Naive thymus-derived CD4-positive, alpha-beta T cell (primary cell): ENCODE measurements around the gene RABEP1. TPM values are rescaled to one million over a fixed set of nuclear protein-coding genes. Genes with fewer than 3 reads are reported as not detected.
"Not testable (repeated sequence)": the region's sequence is repeated elsewhere in the genome, so short reads cannot be mapped to it uniquely, and the experiment has no call there.

Source experiments
- ATAC-seq: fragments of 150-1000 bp; cut with Tn5 transposase; 2 replicates; pipeline ENCODE4 v1.10.0; 2021; ENCODE audit warnings: mild to moderate bottlenecking, moderate library complexity
- CTCF ChIA-PET: fragments of 350-600 bp; sonication (Branson Sonifier 250); formaldehyde crosslinking; loops from one replicate; lab custom pipeline; 2021; ENCODE audit warnings: antibody characterized with exemption; lab: Charles Lee
- POLR2A ChIA-PET: fragments of 350-600 bp; sonication (Branson Sonifier 250); formaldehyde crosslinking; loops from one replicate; lab custom pipeline; 2021; ENCODE audit warnings: antibody characterized with exemption, inconsistent platforms; lab: Charles Lee
- DNase-seq, 9 donors: peaks; one replicate each; pipeline versions ENCODE4 v3.0.0 to v3.0.0-alpha.2; 2020 to 2022; ENCODE audit warnings: mixed read lengths in 1 of 9
- H3K27ac ChIP-seq: one replicate; pipeline ENCODE4 v1.7.0; 2013; ENCODE audit warnings: mild to moderate bottlenecking, low read depth, low read length, moderate library complexity
- H3K27me3 ChIP-seq, 2 donors: one replicate each; pipeline ENCODE4 v1.7.0; 2013; ENCODE audit warnings: low read length in 2 of 2, mild to moderate bottlenecking in 2 of 2, moderate library complexity in 2 of 2; ENCODE audit not compliant: control insufficient read depth in 2 of 2, insufficient read depth in 2 of 2
- H3K36me3 ChIP-seq, 3 experiments: 1 replicate in 2 of 3; 2 replicates in 1 of 3; pipeline ENCODE4 v1.7.0; 2013; ENCODE audit warnings: low read length in 3 of 3, mild to moderate bottlenecking in 3 of 3, moderate library complexity in 1 of 3; ENCODE audit not compliant: insufficient read depth in 3 of 3, control insufficient read depth in 2 of 3
- H3K4me1 ChIP-seq, 2 donors: one replicate each; pipeline ENCODE4 v1.7.0; 2013; ENCODE audit warnings: low read length in 2 of 2, mild to moderate bottlenecking in 2 of 2, moderate library complexity in 1 of 2; ENCODE audit not compliant: control insufficient read depth in 2 of 2, insufficient read depth in 2 of 2
- H3K4me3 ChIP-seq: 2 replicates; pipeline ENCODE4 v1.7.0; 2013; ENCODE audit warnings: mild to moderate bottlenecking, low read length
- H3K9me3 ChIP-seq, 3 experiments: 1 replicate in 2 of 3; 2 replicates in 1 of 3; pipeline ENCODE4 v1.7.0; 2013; ENCODE audit warnings: low read length in 3 of 3; ENCODE audit not compliant: control insufficient read depth in 2 of 3
- H3K27ac Mint-ChIP-seq, 9 donors: one replicate each; pipeline ENCODE4 v1.8.0; 2020 to 2022; ENCODE audit warnings: mixed read lengths in 9 of 9, mild to moderate bottlenecking in 8 of 9, moderate library complexity in 5 of 9, inconsistent platforms in 2 of 9
- H3K27me3 Mint-ChIP-seq, 5 donors: one replicate each; pipeline ENCODE4 v1.8.0; 2021 to 2022; ENCODE audit warnings: mixed read lengths in 5 of 5, mild to moderate bottlenecking in 1 of 5
- H3K36me3 Mint-ChIP-seq, 5 donors: one replicate each; pipeline ENCODE4 v1.8.0; 2020 to 2022; ENCODE audit warnings: mixed read lengths in 5 of 5, mild to moderate bottlenecking in 3 of 5, inconsistent platforms in 1 of 5
- H3K4me1 Mint-ChIP-seq, 7 donors: one replicate each; pipeline ENCODE4 v1.8.0; 2020 to 2022; ENCODE audit warnings: mixed read lengths in 7 of 7, mild to moderate bottlenecking in 3 of 7, inconsistent platforms in 1 of 7
- H3K4me3 Mint-ChIP-seq, 10 donors: one replicate each; pipeline ENCODE4 v1.8.0; 2020 to 2022; ENCODE audit warnings: mild to moderate bottlenecking in 10 of 10, mixed read lengths in 10 of 10, moderate library complexity in 6 of 10, inconsistent platforms in 2 of 10
- H3K9me3 Mint-ChIP-seq, 11 donors: one replicate each; pipeline ENCODE4 v1.8.0; 2020 to 2022; ENCODE audit warnings: mixed read lengths in 11 of 11, mild to moderate bottlenecking in 4 of 11, inconsistent platforms in 1 of 11, moderate library complexity in 1 of 11
- intact Hi-C, 2 donors: fragments of 100-400 bp; cut with micrococcal nuclease; formaldehyde crosslinking; loops; one replicate each; pipeline ENCODE4 v1.15.1; 2023
- polyA plus RNA-seq, 2 donors: library from polyadenylated mRNA; unstranded; fragments of 300-500 nt; fragmentation: Illumina TruSeq; gene quantifications; one replicate each; pipeline ENCODE4 v1.2.3, GENCODE V29; 2021
- total RNA-seq, 6 experiments: library from RNA in 5 of 6; stranded (reverse) in 5 of 6; gene quantifications; 1 replicate in 5 of 6; 2 replicates in 1 of 6; pipeline ENCODE4 v1.2.3 and lab custom pipeline; 2021 to 2026

RABEP1 gene
- total RNA-seq, result 10 to 100 TPM; 37.3 to 58.5 (median 44.6) TPM
- polyA plus RNA-seq, result 10 to 100 TPM; 26.2 to 35.9 TPM
- total RNA-seq (lab: John Stamatoyannopoulos, UW), result 109 reads per million, percentile 86 among the genes with 10 or more reads in this experiment

GRCh38 chr17:5281814-5282641 is at the start of gene RABEP1:
Gene RABEP1, plus strand, starts transcription at chr17:5282284. Its CDS starts 203 bp downstream, at chr17:5282487.
- peak within 1 kb of the TSS; percentile 64 to 93 (median 88) for H3K27ac Mint-ChIP-seq
- Histone ChIP-seq H3K27me3 (no peaks in the 10 kb centered on the region), H3K27ac (peak within 1 kb of the TSS; percentile 86), H3K36me3 (peaks cover 0 to 4% (median 0%) of the 10 kb centered on the region in 3 experiments), H3K4me1 (peaks cover 16 to 25% of the 10 kb centered on the region in 2 donors), H3K9me3 (no peaks in the 10 kb centered on the region), H3K4me3 (peak within 1 kb of the TSS; percentile 54)
- ATAC-seq, result peak; percentile 94
- CTCF ChIA-PET, result interaction anchor here (0.8 to 1.2 kb wide), 2 partner anchors 28 to 83 kb away, joined by 3 read pairs; no protein-coding TSS in a partner anchor
- intact Hi-C loops, result loop anchor here (1.0 to 2.0 kb wide), 8 partner anchors 17 to 572 kb away; partner anchors contain the start of genes C1QBP (in 2 of the 2), ARRB2 (in 1 of the 2) and NUP88 (in 1 of the 2)
- H3K4me1 Mint-ChIP-seq, result peaks cover 24 to 47% (median 37%) of the 10 kb centered on the region in 7 donors
- peak within 1 kb of the TSS; percentile 72 to 95 (median 88) for H3K4me3 Mint-ChIP-seq
- H3K36me3 Mint-ChIP-seq, result peaks cover 0 to 9% (median 0%) of the 10 kb centered on the region in 5 donors
- peak; percentile 88 to 98 (median 92) for DNase-seq
- H3K9me3 Mint-ChIP-seq, result peaks cover 0 to 2% (median 0%) of the 10 kb centered on the region in 11 donors
- H3K27me3 Mint-ChIP-seq, result no peaks in the 10 kb centered on the region
- POLR2A ChIA-PET, result interaction anchor here (0.5 to 1.9 kb wide), 19 partner anchors 9 to 1646 kb away, joined by 3 to 5 read pairs (median 3); partner anchors contain the start of genes CTNS, DERL2, INCA1 and KIF1C

- H3K27ac ChIP-seq, H3K4me3 Mint-ChIP-seq, POLR2A ChIA-PET, H3K4me3 ChIP-seq, H3K9me3 ChIP-seq, H3K36me3 ChIP-seq, H3K27me3 ChIP-seq, ATAC-seq, CTCF ChIA-PET, H3K27me3 Mint-ChIP-seq, H3K9me3 Mint-ChIP-seq, intact Hi-C loops, DNase-seq: not testable (repeated sequence)
- Mint-ChIP-seq H3K27ac (peak overlapping the region in 1 of 9 donors; percentile 17), H3K36me3 (peaks cover 0 to 31% (median 13%) of the 10 kb centered on the region in 5 donors), H3K4me1 (peaks cover 4 to 40% (median 23%) of the 10 kb centered on the region in 7 donors)
- H3K4me1 ChIP-seq, result peaks cover 4 to 26% of the 10 kb centered on the region in 2 donors
Observed at GRCh38 chr17:5233492-5233891, 48.6 kb upstream of the RABEP1 start.

- H3K4me3 ChIP-seq, result no peak within 1 kb of the TSS
- H3K9me3 Mint-ChIP-seq, result peaks cover 0 to 6% (median 2%) of the 10 kb centered on the region in 11 donors
- CTCF ChIA-PET, result interaction anchor here (0.5 kb wide), 1 partner anchor 14 kb away, joined by 5 read pairs; no protein-coding TSS in a partner anchor
- no peak within 1 kb of the TSS for H3K27ac ChIP-seq
- peak within 1 kb of the TSS in 1 of 10 donors; percentile 21 for H3K4me3 Mint-ChIP-seq
- peaks cover 4 to 28% of the 10 kb centered on the region in 2 donors for H3K4me1 ChIP-seq
- DNase-seq (no peak), ATAC-seq (peak; percentile 72)
- peak within 1 kb of the TSS in 5 of 9 donors; percentile 30 to 43 (median 38) for H3K27ac Mint-ChIP-seq
- POLR2A ChIA-PET, result interaction anchor here (0.5 to 0.6 kb wide), 2 partner anchors 31 to 103 kb away, joined by 3 read pairs; no protein-coding TSS in a partner anchor
- no peaks in the 10 kb centered on the region for H3K36me3 ChIP-seq
- peaks cover 0 to 23% (median 8%) of the 10 kb centered on the region in 5 donors for H3K36me3 Mint-ChIP-seq
- no peaks in the 10 kb centered on the region for H3K9me3 ChIP-seq
- no peaks in the 10 kb centered on the region for H3K27me3 Mint-ChIP-seq
- peaks cover 4 to 32% (median 18%) of the 10 kb centered on the region in 7 donors for H3K4me1 Mint-ChIP-seq
- H3K27me3 ChIP-seq, result no peaks in the 10 kb centered on the region
- intact Hi-C loops, result no loop called here
Observed at GRCh38 chr17:5234645-5235576, 47.2 kb upstream of the RABEP1 start, which contains the start of gene SCIMP. Gene SCIMP, minus strand, starts transcription at chr17:5234860. Its CDS starts 105 bp downstream, at chr17:5234755.

GRCh38 chr17:5236938-5237540 is 45.0 kb upstream of the RABEP1 start:
- H3K4me3 ChIP-seq, result no peak overlapping the region
- CTCF ChIA-PET, result interaction anchor here (1.3 kb wide), 1 partner anchor 10 kb away, joined by 5 read pairs; no protein-coding TSS in a partner anchor
- Mint-ChIP-seq H3K4me3 (peak overlapping the region in 3 of 10 donors; percentile 2 to 28 (median 8)), H3K27ac (peak overlapping the region in 6 of 9 donors; percentile 41 to 78 (median 56)), H3K9me3 (peaks cover 0 to 6% (median 3%) of the 10 kb centered on the region in 11 donors), H3K36me3 (peaks cover 0 to 17% (median 8%) of the 10 kb centered on the region in 5 donors), H3K27me3 (peaks cover 0 to 2% (median 0%) of the 10 kb centered on the region in 5 donors), H3K4me1 (peaks cover 6 to 38% (median 31%) of the 10 kb centered on the region in 7 donors)
- POLR2A ChIA-PET, result interaction anchor here (0.7 to 2.1 kb wide), 4 partner anchors 9 to 207 kb away, joined by 3 to 9 read pairs (median 6); no protein-coding TSS in a partner anchor
- peaks cover 16 to 36% of the 10 kb centered on the region in 2 donors for H3K4me1 ChIP-seq
- H3K9me3 ChIP-seq, result no peaks in the 10 kb centered on the region
- no peak for DNase-seq
- H3K36me3 ChIP-seq, result no peaks in the 10 kb centered on the region
- ATAC-seq, result no peak
- no peaks in the 10 kb centered on the region for H3K27me3 ChIP-seq
- intact Hi-C loops, result loop anchor here (1.0 to 2.0 kb wide), 2 partner anchors 40 kb away; no protein-coding TSS in a partner anchor
- no peak overlapping the region for H3K27ac ChIP-seq

GRCh38 chr17:5237541-5238016 is 44.5 kb upstream of the RABEP1 start:
- Mint-ChIP-seq H3K27me3 (peaks cover 0 to 2% (median 0%) of the 10 kb centered on the region in 5 donors), H3K9me3 (peaks cover 0 to 6% (median 3%) of the 10 kb centered on the region in 11 donors), H3K27ac (peak overlapping the region in 6 of 9 donors; percentile 42 to 78 (median 60)), H3K4me3 (peak overlapping the region in 3 of 10 donors; percentile 8 to 32 (median 28)), H3K36me3 (peaks cover 0 to 19% (median 8%) of the 10 kb centered on the region in 5 donors), H3K4me1 (peaks cover 11 to 44% (median 36%) of the 10 kb centered on the region in 7 donors)
- CTCF ChIA-PET, result interaction anchor here (0.7 to 1.3 kb wide), 3 partner anchors 10 to 39 kb away, joined by 3 to 5 read pairs (median 3); no protein-coding TSS in a partner anchor
- DNase-seq, result peak in 2 of 9 donors; percentile 8 to 28
- peaks cover 22 to 40% of the 10 kb centered on the region in 2 donors for H3K4me1 ChIP-seq
- H3K4me3 ChIP-seq, result no peak overlapping the region
- no peaks in the 10 kb centered on the region for H3K9me3 ChIP-seq
- no peaks in the 10 kb centered on the region for H3K36me3 ChIP-seq
- no peaks in the 10 kb centered on the region for H3K27me3 ChIP-seq
- POLR2A ChIA-PET, result interaction anchor here (1.3 to 2.1 kb wide), 2 partner anchors 10 to 11 kb away, joined by 5 to 9 read pairs; no protein-coding TSS in a partner anchor
- peak; percentile 55 for ATAC-seq
- intact Hi-C loops, result loop anchor here (1.0 to 2.0 kb wide), 2 partner anchors 40 to 41 kb away; no protein-coding TSS in a partner anchor
- no peak overlapping the region for H3K27ac ChIP-seq
